ENCODE results near the gene KLRD1. TPM values are rescaled to one million over a fixed set of nuclear protein-coding genes. Genes with fewer than 3 reads are reported as not detected.

Gene KLRD1
- total and polyA plus RNA-seq, 2 donors (not counting 1 experiment from before 2014, with no cell fraction given): 0.06 to 0.17 TPM

DNA sequence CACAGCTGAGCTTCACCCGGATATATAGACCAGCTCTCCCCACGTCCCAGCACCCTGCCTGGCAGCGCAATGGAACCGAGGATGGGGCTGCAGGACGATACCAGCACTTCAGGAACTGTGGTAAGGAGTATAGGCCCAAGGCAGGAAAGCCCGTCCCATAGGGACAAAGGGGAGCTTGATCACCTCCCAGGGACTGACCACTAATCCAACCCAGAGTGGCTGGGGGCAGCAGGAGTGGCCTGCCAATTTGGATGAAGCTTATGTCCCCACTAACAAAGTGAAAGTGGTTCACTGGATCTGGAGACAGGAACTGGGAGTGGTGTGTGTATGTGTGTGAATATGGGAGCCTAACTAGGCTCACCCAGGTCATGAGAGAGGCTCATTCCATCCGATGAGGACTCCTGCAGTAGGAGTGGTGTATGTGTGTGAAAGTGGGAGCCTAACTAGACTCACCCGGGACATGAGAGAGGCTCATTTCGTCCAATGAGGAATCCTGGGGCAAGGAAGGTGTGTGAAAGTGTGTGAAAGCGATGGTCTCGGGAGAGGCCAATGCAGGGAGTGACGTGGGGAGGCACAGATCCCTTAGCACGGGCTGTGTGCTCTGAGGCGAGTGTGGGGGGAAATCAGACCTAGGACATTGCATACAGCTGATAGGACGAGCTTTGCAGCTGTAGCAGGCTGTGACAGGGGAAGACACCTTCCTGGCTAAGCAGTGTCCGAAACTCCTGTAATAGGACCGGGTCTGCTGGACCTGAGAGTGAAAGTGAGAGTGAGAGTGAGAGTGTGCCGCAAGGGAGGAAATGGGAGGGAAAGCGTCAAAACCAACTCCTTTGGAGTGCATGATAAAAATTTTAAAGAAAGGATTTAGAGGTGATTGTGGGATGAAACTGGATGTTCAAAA lies 56.5 kb downstream of the KLRD1 start:
- peak; percentile 50 to 65 for DNase-seq (ENCODE audit: low read depth in 2 of 2)

DNA sequence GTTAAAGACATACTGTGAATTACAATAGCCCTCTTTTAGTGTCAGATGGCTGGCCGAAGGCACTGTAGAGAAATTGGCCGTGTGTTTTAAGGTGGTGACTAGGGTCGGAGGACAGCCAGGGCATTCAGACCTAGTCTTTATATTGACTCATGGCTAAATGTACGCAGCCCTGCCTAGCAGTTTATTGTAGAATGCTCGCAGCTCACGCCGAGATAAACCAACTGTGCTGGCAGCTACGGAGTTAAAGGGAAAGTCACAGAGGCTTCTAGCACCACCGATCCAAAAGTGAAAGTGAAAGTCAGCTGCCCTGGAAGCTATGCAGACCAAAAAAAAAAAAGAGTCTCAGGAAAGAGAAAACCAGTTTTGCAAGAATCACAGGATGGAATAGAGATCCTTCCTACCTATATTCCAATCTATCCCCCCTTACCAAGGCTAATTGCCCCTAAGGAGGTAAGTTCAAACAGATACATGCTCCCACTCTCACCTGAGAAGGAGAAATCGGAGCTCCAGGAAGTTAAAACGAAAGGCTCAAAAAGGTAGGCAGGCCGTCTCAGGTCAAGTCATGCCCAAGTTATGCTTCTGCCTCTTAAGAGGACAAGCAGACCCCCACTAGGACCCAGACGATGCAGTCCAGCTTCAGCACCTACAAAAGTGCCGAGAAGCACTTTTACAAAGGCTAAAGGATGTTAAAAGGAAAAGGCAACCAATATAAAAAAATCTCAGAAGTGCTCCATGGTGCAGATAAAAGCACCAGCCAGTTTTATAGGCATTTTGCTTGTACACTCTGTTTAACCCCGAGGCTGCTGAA lies 57.3 kb downstream of the KLRD1 start:
- TF ChIP-seq EZH2 (IDR thresholded peaks at IDR 0.05; ENCODE audit: low read length, missing control alignments): no peak
- TF ChIP-seq, protein P1, sequence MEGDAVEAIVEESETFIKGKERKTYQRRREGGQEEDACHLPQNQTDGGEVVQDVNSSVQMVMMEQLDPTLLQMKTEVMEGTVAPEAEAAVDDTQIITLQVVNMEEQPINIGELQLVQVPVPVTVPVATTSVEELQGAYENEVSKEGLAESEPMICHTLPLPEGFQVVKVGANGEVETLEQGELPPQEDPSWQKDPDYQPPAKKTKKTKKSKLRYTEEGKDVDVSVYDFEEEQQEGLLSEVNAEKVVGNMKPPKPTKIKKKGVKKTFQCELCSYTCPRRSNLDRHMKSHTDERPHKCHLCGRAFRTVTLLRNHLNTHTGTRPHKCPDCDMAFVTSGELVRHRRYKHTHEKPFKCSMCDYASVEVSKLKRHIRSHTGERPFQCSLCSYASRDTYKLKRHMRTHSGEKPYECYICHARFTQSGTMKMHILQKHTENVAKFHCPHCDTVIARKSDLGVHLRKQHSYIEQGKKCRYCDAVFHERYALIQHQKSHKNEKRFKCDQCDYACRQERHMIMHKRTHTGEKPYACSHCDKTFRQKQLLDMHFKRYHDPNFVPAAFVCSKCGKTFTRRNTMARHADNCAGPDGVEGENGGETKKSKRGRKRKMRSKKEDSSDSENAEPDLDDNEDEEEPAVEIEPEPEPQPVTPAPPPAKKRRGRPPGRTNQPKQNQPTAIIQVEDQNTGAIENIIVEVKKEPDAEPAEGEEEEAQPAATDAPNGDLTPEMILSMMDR (conservative IDR thresholded peaks at IDR 0.05 in 1 of 2, IDR thresholded peaks at IDR 0.05 in 1 of 2; ENCODE audit: low read depth in 1 of 2, low read length in 2 of 2): no peak
- Histone ChIP-seq H3K36me3 (ENCODE audit: control insufficient read depth, insufficient read depth, low read length) (no peaks in the 10 kb centered on the region), H3K9me3 (ENCODE audit: control insufficient read depth, insufficient read depth, low read depth, low read length) (no peaks in the 10 kb centered on the region), H4K20me1 (ENCODE audit: control insufficient read depth, extremely low read depth, insufficient read depth, low read length) (no peaks in the 10 kb centered on the region), H3K4me2 (ENCODE audit: extremely low read depth, insufficient read depth, low read length) (peak overlapping the region; percentile 85), H3K27ac (ENCODE audit: insufficient read depth, low read length) (peak overlapping the region; percentile 75), H3K79me2 (ENCODE audit: control insufficient read depth, insufficient read depth, low read length) (no peaks in the 10 kb centered on the region), H3K4me3 (replicated peaks in 1 of 4; ENCODE audit: control extremely low read depth in 1 of 4, insufficient read depth in 1 of 4, low read depth in 3 of 4, low read length in 4 of 4) (peak overlapping the region; percentile 59 to 88 (median 67)), H3K9ac (ENCODE audit: insufficient read depth, low read length) (peak overlapping the region; percentile 52), H2AFZ (ENCODE audit: low read length) (peak overlapping the region; percentile 100), H3K4me1 (ENCODE audit: control insufficient read depth, extremely low read depth, insufficient read depth, low read length) (peaks cover 9% of the 10 kb centered on the region), H3K27me3 (ENCODE audit: control insufficient read depth, insufficient read depth, low read length) (no peaks in the 10 kb centered on the region)
- DNase-seq (ENCODE audit: low read depth in 2 of 2): peak; percentile 80 to 91

More for the DNA sequence above, 56.5 kb downstream of the KLRD1 start:
- Histone ChIP-seq H3K4me3 (replicated peaks in 1 of 4; ENCODE audit: control extremely low read depth in 1 of 4, insufficient read depth in 1 of 4, low read depth in 3 of 4, low read length in 4 of 4) (peak overlapping the region; percentile 59 to 88 (median 67)), H3K9ac (ENCODE audit: insufficient read depth, low read length) (peak overlapping the region; percentile 52), H3K79me2 (ENCODE audit: control insufficient read depth, insufficient read depth, low read length) (no peaks in the 10 kb centered on the region), H3K9me3 (ENCODE audit: control insufficient read depth, insufficient read depth, low read depth, low read length) (no peaks in the 10 kb centered on the region), H3K27me3 (ENCODE audit: control insufficient read depth, insufficient read depth, low read length) (no peaks in the 10 kb centered on the region), H3K27ac (ENCODE audit: insufficient read depth, low read length) (peak overlapping the region; percentile 75), H4K20me1 (ENCODE audit: control insufficient read depth, extremely low read depth, insufficient read depth, low read length) (no peaks in the 10 kb centered on the region), H2AFZ (ENCODE audit: low read length) (peak overlapping the region; percentile 100), H3K4me1 (ENCODE audit: control insufficient read depth, extremely low read depth, insufficient read depth, low read length) (peaks cover 9% of the 10 kb centered on the region), H3K4me2 (ENCODE audit: extremely low read depth, insufficient read depth, low read length) (peak overlapping the region; percentile 85), H3K36me3 (ENCODE audit: control insufficient read depth, insufficient read depth, low read length) (no peaks in the 10 kb centered on the region)
- TF ChIP-seq, protein P1 (conservative IDR thresholded peaks at IDR 0.05 in 1 of 2, IDR thresholded peaks at IDR 0.05 in 1 of 2; ENCODE audit: low read depth in 1 of 2, low read length in 2 of 2): no peak
- TF ChIP-seq EZH2 (IDR thresholded peaks at IDR 0.05; ENCODE audit: low read length, missing control alignments): no peak
